ENCODE measurements around the gene TNFSF15.

The TNFSF15 gene

DNA sequence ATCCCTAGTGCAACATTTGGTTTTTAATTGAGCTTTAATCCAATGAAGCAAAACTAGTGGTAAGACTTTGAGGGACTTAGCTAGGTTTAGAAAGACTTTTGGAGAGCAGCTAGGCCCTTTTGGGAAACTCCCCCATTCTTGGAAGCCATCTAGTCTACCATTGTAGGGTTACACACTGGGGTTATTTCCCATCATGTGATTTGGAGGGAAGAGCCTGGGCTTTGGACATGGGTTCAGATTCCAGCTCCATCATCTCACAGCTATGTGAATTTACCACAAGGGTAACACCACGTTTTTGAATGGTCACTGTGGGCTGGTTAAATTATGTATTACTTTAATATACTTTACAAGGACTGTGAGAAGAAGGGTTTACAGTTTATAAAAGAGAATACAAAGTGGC lies 18.3 kb upstream of the TNFSF15 start:
- DNase-seq: no peak

DNA sequence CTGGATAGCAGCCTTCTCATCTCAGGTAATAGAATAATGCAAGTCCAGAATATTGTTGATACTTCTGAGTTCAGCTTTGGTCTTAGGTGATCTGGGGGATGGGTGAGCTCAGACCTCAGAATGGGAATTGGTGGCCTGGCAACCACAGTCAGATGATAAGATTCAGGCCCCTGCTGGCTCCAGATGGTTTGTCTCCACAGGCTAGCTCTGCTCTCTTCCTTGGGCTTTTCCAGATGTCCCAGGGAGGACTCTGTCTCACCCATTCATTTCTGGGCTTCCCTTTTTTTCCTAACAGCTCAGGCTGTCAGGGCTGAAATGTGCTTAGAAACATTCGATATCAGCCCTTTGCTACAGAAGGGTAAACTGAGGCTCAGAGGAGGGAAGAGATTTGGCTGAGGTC lies 17.6 kb upstream of the TNFSF15 start:
- no peak for DNase-seq

DNA sequence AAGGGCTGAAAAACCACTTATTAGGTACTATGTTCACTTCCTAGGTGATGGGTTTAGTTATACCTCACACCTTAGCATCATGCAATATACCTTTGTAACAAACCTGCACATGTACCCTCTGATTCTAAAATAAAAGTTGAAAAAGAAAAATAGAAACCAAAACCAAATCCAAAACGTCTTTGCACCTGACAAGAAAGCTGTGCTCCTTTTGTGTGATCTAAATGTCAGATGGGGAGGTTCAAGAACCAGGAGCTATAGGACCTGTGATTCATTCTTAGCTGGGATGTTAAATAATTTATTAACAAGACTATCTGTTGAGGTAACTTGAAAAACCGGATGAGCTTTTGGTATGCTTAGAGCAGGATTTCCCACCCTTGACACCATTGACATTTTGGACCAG lies 16.9 kb upstream of the TNFSF15 start:
- DNase-seq: no peak

DNA sequence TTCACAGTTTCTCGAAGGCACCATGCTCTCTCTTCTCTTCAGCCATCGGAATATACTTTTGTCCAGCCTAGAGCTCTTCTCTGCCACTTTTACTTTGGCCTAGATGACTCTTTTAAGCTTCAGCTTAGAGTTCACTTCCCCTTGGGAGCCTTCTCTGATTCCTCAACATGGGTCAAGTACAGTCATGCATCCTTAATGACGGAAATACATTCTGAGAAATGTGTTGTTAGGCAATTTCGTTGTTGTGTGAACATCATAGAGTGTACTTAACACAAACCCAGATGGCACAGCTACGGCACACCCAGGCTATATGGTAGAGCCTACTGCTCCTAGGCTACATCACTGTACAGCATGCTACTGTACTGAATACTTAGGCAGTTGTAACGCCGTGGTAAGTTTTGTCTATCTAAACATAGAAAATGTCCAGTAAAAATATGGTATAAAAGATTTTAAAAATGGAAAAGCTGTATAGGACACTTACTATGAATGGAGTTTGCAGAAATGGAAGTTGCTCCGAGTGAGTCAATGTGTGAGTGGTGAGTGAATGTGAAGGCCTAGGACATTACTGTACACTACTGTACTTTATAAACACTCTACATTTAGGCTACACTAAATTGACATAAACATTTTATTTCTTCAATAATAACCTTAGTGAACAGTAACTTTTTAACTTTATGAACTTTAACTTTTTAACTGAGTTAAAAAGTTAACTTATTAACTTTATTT lies 15.1 kb upstream of the TNFSF15 start:
- DNase-seq: no peak

DNA sequence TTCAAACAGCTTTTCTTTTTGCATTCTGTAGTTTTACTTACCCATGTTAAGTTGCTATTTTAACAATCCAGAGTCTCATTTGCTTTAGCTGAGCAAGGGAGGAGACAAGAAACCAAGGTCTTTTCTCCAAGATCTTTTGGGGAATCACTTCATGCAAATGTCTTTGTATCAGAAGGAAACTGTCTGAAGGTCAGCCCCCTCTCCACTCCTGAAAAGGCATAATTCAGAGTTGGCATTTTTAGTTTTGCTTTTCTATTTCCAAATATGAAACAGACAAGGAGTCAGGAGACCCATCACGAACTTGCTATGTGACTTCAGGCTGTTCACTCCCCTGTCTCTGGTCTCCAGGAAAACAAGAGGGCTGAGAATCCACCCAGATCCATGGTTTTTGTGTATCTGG lies 12.3 kb upstream of the TNFSF15 start:
- no peak for DNase-seq

DNA sequence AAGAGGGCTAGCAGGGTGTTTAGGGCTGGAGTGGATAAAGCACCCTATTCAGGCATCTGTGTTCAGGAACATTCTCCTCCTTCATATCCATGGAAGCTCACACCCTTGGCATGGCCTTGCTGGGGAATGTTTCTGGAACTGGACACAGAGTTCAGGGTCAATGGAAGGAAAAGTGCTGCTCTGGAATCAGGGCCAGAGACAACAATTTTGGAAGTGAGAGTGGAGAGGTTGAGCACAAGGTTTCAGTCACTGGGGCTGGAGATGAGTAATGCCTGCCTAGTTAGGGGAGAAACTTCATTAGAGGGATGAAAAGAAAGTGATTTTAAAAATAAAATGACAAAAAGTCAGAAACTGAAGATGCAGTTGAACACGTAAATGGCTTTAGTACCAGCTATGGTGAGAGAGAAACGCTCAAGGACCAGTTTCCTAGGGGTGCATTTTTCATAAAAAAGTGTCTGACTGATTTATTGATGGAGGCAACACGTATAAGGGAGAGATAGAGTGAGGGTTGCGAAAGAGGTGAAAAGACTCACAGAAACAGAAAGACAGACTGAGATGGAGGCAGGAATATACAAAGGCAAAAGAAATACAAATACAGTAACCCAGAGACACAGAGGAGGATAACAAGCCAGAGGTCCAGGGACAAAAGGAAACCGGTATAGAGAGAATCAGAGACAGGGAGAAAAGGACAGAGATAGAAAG lies 8.0 kb upstream of the TNFSF15 start:
- DNase-seq: no peak

DNA sequence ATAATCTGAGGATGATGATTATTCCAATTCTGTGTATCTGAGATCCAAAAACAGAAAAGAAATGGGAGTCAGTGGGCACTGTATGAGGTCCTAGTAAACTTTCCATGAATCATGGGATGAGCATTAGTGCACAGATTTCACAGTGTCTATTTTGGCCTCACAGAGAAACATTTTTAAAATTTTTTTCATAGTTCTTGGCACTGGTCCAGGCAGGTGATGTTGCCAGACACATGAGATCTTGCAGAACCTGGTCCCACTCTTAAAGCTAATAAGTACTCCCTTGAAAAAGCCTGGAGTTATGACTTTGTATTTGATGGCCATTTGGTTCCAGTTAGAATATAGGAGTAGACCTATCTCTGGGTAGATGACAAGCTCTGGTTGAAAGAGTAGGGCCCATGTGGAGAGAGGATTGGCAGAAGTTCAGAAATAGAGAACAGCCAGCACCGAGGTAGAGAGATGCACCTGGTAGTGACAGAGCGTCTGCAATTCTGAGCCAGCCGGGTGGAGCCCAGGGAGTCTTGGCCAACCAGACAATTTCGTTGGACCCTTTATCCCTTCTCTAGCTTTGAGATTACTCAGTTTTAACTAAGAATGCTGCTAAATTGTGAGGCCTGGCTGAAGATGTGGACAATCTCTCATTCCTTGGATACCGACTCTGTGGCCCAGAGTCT lies 6.3 kb upstream of the TNFSF15 start:
- DNase-seq: no peak

DNA sequence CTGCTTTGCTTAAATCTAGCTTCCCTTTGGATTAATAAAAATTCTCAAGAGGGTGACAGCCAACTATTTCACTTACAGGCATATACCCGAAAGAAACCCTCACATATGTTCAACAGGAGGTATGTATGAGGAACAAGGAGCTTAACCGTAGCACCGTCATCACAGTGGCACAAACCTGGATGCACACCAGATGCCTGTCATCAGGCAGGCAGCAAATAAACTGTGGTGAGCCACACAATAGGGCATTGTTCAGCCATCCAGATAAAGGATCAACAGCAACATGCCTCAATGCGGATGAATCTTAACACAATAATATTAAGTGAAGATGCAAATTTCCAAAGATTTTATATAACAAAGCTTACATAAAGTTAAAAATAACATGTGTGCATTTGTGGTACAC lies 5.5 kb upstream of the TNFSF15 start:
- no peak for DNase-seq

DNA sequence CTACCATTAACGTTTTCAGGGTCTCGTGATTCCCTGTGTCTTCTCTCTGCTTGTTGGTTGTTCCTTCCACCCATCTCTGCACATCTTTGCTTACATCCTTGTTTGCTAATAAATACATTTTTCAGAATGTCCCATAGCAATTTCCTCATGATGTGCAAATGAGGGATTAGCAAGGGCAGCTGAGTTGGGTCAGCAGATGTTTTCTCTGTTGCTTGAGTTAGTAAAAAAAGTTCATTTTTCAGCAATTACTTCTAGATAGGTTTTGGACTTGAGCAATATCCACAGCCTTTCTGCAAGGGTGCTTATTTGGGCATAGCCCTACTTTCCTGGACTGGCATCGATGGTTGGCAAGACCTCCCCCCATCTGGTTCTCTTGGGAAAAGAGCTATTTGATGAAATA lies 4.8 kb upstream of the TNFSF15 start:
- DNase-seq: no peak

DNA sequence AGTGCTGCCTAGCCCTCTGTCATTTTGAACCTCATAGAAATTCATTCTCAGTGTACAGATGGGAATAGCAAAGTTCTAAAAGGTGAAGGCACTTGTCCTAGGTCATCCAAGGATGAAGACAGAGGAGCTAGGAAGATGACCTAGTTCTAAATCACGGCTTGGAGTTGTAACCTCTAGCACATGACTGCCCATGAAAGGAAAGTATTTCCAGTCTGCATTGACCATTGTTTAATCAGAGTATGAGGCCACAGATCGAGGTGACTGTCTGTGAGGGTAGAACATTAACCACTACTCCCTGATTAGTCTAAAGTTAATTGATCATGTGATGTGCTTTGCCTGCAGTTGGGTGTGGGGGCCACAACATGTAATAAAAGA lies 674 bp upstream of the TNFSF15 start:
- DNase-seq: no peak

DNA sequence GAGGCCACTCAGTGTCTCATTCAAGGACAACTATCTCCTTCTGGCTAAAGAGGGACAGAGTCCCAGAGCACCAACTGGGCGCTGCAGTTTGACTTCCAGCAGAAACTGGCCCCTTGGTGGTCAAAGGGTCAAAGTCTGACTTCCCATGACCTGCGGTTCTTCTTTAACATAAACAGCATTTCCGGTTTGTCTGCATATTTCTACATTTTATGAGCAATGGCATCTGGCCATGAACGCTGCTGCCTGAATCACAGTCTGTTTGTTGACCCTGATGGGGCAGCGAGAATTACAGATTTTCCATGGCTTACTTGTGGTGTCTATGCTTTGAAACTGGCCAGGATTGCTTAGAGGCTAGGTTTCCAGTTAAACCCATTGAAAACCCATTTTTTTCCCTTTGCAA lies 1.3 kb downstream of the TNFSF15 start:
- DNase-seq: no peak

DNA sequence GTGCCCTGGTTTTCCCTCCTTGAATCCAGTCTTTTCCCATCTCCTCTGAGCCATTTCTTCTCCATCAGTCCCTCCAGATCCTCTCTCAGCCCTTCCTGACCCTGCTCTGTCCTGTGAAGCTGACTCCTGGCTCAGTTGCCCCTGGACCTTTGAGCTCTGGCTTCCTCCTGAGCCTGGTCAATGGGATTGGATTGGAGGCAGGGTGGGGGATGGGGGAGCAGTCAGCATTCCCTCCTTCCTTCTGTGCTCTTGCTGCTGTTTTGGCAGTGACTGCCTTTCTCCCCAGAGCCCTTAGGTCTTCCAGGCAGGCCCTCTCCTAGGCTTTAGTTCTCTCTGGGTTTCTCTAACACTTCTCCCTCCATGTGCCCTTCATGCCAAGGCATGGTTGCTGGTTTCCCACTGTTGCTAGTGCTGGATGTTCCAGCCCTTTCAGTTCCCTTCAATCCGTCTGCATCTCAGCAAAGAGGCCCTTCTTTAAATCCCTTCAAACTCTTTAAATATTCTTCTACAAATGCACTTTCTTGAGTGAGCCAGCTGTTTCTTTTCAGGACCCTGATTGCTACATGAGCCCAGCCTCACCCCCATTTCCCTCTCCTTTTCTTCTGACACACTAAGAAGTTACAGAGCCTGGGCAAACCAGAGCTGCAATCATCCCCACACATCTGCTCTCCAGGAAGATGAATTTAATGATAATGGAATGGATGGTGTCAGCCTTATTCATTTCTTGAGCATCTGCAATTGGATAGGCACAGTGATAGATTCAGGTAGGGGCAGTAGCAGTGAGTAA lies 2.2 kb downstream of the TNFSF15 start:
- DNase-seq: no peak

DNA sequence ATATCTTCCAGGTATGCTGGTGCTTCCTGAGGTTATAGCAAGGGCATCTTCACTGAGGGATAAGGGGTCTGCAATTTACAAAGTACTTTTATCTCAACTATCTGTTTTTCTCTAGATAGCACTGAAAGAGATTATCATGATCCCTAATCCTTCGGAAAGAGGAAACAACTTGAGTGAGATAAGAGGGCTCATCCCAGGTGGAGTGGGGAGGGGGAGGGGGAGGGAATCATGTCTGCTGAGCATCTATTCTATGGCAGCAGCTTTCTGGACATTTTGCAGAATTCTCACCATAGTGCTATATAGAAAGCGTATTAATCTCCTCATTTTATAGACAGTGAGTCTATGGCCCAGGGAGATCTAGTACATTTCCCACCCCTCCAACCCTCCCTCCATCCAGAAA lies 5.9 kb downstream of the TNFSF15 start:
- no peak for DNase-seq

DNA sequence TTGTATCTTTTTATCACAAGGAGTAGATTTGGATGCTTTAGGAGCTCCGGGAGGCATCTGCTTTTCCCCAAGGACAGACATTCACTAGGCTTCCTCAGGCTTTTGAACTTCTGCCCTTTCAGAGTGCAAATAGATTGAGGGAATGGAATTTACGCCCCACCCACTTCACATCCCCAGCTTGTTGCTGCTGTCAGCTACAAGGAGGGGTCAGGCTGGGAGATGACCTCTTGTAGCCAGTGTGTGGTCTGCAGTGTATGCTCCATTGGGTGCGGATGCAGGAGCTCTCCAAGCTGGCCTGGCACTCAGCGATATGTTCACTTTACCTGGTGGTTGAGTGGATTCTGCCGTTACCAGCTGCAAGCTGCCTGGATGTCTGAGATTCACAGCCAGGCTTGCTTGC lies 6.4 kb downstream of the TNFSF15 start:
- no peak for DNase-seq

DNA sequence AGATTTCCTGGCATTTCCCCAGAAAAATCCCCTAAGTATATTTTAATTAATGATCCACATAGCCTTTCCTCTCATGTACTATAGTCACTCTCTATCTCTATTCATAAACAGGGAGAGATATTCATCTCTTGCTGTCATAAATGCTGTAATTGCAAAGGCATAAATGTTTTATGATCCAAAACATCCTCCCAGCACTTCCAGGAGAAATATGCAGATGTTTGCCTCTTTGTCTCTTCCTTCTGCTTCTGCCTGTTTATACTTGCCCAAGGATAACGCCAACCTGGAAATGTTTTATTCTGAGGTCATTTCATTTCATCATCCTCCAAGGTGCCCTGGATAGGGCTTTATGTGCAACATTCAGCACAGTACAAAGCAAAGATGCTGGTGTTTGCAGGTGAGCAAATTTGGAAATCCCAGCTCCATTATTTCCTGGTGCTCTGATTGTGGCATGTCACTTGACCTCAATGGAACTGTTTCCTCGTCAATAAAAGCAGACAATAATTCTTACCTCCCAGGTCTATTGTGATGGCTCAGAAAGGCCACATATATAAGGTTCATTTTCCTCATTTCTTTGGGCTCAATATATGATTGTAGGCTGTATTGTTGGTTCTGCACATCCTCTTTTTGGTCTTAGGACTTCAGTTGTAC lies 6.9 kb downstream of the TNFSF15 start:
- DNase-seq: no peak

DNA sequence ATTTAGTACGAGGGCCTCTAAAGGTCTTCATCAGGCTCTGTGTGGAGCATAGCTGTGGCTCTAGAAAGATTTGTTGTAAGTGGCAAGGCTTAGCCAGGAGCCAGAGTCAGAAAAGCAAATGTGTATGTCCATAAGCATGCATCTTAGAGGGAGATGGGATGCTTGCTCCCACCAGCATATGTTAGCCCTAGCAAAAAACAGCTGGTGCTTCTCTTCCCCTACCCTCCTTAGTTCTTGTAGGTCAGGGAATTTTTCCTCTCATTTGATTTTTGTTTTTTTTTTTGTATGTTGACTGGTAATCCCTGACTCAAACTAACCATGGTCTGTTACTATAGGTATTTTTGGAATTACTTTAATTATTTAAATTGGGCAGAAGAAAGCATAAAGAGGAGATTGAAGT lies 7.7 kb downstream of the TNFSF15 start:
- DNase-seq: no peak

DNA sequence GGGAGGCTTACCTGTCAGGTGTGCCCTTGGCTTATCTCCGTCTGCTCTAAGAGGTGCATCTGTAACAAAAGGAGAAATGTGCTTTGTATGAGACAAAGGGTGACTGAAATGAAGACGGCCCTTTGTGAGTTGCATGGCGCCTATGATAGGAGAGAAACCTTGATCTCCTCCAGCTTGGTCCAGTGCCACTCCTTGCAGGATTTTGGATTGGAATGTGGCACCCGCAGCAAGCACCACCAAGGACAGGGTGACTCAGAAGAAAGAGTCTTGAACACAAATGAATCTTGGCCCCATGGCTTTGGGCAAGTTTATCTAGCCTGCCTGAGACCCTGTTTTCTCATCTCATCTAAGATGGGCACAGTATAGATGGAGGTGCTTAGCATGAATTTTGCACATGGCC lies 13.4 kb downstream of the TNFSF15 start:
- no peak for DNase-seq

DNA sequence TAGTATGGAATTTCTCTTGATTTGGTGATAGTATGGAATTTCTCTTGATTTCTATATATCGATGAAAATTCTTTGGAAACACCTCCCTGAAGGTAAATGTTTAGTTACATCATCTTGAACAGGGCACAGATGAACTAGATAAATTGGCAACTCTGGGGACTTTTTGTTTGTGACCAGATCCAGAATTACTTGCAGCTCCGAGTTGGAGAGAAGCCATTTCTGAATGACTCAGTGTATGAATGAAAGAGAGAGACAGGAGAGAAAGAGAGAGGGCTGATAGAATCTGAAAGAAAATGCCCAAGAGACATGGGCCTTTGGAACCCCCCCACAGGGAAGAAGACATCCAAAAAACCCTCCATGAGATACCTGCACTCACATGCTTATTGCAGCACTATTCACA lies 14.1 kb downstream of the TNFSF15 start:
- no peak for DNase-seq

DNA sequence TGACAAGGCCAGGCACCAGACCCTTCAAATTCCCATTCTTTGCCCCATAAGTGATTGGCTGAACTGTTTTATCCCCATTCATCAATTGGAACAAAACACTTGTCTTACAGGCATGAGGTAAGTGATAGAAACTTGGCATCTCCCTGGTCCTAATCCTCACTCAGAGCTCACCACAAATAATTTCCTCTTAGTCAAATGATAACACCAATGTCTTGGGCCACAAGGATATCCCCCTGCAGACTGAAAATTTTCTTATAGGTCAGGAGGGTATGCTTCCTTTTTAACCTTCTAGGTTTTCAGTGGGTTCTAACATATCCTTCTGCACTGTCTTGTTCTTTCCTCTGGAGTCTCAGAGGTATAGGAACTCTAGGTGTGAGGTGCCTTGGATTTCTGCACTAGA lies 14.5 kb downstream of the TNFSF15 start:
- no peak for DNase-seq

DNA sequence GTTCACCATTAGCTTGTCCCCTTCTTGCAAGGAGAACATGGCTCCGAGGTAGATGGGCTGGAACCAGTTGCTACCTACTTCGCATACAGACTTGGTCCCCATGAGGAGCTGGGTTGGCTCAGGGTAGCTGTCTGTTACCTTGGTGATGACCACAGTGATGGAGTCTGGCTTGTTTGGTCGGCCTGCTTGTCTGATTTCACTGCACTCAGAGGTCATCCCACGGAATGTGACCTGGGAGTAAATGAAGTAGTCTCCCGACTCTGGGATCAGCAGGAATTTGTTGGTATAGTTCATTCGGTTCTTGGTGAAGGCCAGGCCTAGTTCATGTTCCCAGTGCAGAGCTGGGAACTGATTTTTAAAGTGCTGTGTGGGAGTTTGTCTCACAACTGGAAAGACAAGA lies 15.3 kb downstream of the TNFSF15 start:
- DNase-seq: no peak

DNA sequence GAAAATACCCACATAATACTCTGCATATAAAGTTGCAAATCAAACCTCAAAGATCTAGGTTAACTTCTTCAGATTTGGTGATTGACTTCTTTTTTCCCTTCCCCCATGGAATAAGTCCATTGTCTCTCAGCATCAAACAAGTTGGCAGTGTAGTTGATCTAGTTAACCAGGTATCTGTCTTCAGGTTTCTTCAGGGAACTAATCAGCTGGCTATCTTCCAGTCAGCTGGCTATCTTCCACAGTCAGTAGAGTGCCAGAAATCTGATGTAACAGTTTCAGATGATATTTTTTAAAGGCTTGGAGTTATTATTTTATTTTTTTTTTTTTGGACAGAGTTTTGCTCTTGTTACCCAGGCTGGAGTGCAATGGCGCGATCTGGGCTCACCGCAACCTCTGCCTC lies 16.8 kb downstream of the TNFSF15 start:
- DNase-seq: no peak

DNA sequence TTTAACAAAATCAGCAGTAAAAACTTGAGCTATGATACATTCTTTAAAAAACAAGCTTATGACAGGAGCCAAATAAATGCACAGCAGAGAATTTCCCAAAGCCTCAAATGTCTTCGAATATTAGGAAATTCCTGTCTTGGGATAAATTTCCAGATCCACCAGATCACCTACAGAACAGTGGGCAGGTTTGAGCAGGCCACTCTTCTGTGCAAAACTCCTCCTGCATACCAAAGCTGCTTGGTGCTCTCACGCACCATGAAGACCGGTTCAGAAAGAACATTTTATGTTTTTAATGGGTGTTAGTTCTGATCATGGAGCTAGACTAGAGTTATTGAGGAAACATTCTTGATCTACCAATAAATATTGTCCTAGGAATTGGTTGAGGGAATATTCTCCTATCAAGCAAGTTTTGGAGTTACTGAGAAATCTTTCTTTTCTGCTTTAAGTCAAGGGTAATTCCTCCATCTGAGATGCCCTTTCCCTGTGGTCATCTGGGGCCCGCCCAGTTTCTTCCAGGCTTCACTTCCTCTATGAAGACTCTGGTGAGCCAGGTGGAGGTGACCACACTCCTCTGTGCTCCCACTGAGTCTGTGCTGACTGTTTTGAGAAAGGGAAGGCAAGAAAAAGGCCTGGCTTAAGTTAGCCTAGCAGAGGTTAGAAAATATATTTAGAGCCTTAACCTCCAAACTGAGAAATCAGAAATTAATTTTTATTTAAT lies 17.9 kb downstream of the TNFSF15 start:
- DNase-seq: no peak
